Lower lobe of right lung (tissue), 2 donors: Measurements from ENCODE around the gene TTC28. TPM values are rescaled to one million over a fixed set of nuclear protein-coding genes. Genes with fewer than 3 reads are reported as not detected.
A peak's percentile ranks its signal among the peaks of the same experiment; 100 is the strongest.

Experiments
- ATAC-seq, 2 donors: fragments of 200-7000 bp; cut with Tn5 transposase; one replicate each; pipeline ENCODE4 v1.9.1; 2020 to 2022; ENCODE audit warnings: mild to moderate bottlenecking in 2 of 2, moderate library complexity in 2 of 2
- DNase-seq: peaks from one replicate; pipeline ENCODE4 v3.0.0-alpha.2; 2020
- H3K27ac ChIP-seq: fragments of 200-600 bp; one replicate; pipeline ENCODE4 v1.8.0; 2022
- H3K27me3 ChIP-seq: fragments of 200-600 bp; one replicate; pipeline ENCODE4 v1.8.0; 2022; ENCODE audit warnings: low read depth
- H3K36me3 ChIP-seq: fragments of 200-600 bp; one replicate; pipeline ENCODE4 v1.8.0; 2022; ENCODE audit warnings: mild to moderate bottlenecking
- H3K4me1 ChIP-seq: fragments of 200-600 bp; one replicate; pipeline ENCODE4 v1.8.0; 2022
- H3K4me3 ChIP-seq: fragments of 200-600 bp; one replicate; pipeline ENCODE4 v1.8.0; 2022; ENCODE audit warnings: mild to moderate bottlenecking
- H3K9me3 ChIP-seq: fragments of 200-600 bp; one replicate; pipeline ENCODE4 v1.8.0; 2022
- CTCF ChIP-seq: fragments of 200-600 bp; IDR thresholded peaks from one replicate; pipeline ENCODE4 v1.8.0; 2022; ENCODE audit warnings: antibody characterized with exemption, mild to moderate bottlenecking
- intact Hi-C: fragments of 100-400 bp; cut with DNase I; formaldehyde crosslinking; loops from one replicate; pipeline ENCODE4 v1.11.0; 2022
- total RNA-seq: library from RNA; stranded (reverse); fragmentation: NEBNext Ultra II Directional; extraction: Animal tissue kit (Norgen Biotek cat#: 25700); gene quantifications from one replicate; pipeline ENCODE4 v1.2.1, GENCODE V29; 2021
- donor health status: DM: no; HTN: yes; CAD: no; lungs with severe emphysema.

TTC28 gene
- total RNA-seq, 1 donor from 2014 or later: 39.6 TPM

DNA sequence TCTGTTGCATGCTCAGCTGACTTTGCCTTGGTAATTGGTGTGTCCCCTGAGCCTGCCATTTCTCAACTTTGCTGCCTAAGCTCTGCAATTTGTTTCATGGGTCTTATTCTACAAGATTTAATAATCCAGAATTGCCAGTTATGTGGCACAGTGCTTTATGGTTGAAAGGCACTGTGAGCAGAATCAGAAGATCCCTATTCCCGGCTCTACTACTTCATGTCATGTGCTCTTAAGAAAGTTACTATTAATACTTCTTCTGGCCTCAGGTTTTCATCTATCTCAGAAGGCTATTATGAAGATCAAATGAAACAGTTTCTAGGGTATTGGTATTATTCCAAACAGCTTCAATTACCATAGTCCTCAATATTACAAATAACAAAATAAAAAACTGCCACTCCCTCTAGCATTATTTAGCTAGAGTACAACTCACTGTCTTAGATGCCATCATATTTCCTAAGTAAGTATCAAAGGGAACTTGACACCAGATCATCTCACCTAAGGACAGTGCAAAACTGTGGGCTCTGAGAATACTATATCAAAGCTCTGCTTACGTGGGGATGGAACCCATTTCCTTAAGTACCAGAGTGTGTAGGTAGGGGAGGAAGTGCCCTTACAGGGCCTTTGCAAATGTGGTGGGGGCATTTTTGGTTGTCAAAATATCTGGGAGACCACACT lies 560.5 kb downstream of the TTC28 start:
- Histone ChIP-seq H3K4me1 (peaks cover 13% of the 10 kb centered on the region), H3K27ac (no peak overlapping the region), H3K36me3 (no peaks in the 10 kb centered on the region), H3K27me3 (no peaks in the 10 kb centered on the region), H3K4me3 (no peak overlapping the region), H3K9me3 (no peaks in the 10 kb centered on the region)
- DNase-seq (no peak), ATAC-seq (no peak)
- intact Hi-C loops: no loop called here
- TF ChIP-seq CTCF: no peak

- Histone ChIP-seq H3K4me3 (no peak overlapping the region), H3K36me3 (no peaks in the 10 kb centered on the region), H3K27me3 (no peaks in the 10 kb centered on the region), H3K9me3 (no peaks in the 10 kb centered on the region), H3K4me1 (peaks cover 26% of the 10 kb centered on the region), H3K27ac (no peak overlapping the region)
- peak; percentile 37 to 75 for ATAC-seq
- no peak for DNase-seq
- TF ChIP-seq CTCF: no peak
- intact Hi-C loops: no loop called here
Observed at GRCh38 chr22:28116219-28116673, 563.4 kb downstream of the TTC28 start.

DNA sequence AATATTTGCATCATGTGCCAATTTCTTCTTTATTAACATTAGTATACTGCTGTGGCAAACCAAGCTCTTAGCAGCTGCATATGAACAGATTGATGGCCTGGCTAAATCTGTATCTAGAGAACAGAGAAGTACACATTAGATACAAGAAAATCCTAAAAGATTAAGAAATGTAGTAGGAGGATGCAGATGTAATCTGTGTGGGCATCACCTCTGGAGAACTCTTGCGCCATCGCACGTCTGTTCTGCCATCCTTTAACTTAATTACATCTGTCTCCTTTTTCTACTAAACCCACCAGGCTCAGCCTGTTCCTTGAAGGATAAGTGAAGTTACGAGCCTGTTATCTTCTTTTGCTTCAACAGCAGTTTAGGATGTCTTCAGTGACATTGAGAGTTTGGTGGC lies 564.2 kb downstream of the TTC28 start:
- intact Hi-C loops: no loop called here

DNA sequence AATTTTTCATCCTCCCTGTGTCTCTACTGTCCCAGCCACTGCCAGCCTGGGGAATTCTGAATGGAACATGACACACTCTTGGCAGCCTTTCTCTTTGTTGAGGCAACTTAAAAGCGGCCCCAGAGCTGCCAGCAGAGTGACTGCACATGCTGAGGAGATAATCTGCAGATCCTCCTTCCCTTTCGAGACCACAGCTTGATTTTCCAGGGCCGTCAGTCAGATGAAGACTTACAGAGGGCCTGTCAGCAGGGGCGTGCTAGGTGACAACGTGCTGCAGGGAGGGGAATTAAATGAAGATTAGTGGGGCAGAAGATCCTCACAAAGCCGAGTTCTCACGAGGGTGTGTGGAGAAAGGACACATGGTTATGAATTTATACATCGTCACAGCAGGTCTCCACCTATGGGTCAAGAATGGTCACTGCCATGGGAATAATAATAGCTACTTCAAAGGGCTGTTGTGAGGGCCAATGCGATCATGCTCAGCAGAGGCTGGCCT lies 567.0 kb downstream of the TTC28 start:
- no peaks in the 10 kb centered on the region for H3K36me3 ChIP-seq
- no peaks in the 10 kb centered on the region for H3K9me3 ChIP-seq
- H3K27me3 ChIP-seq: no peaks in the 10 kb centered on the region
- peak overlapping the region; percentile 19 for H3K27ac ChIP-seq
- ATAC-seq (peak; percentile 60 to 77), DNase-seq (peak; percentile 52)
- H3K4me3 ChIP-seq: no peak overlapping the region
- intact Hi-C loops: no loop called here
- H3K4me1 ChIP-seq: peaks cover 17% of the 10 kb centered on the region
- TF ChIP-seq CTCF: peak; percentile 39

More for the DNA sequence above, 564.2 kb downstream of the TTC28 start:
- ATAC-seq (no peak), DNase-seq (no peak)
- Histone ChIP-seq H3K4me3 (no peak overlapping the region), H3K27me3 (no peaks in the 10 kb centered on the region), H3K4me1 (peaks cover 18% of the 10 kb centered on the region), H3K36me3 (no peaks in the 10 kb centered on the region), H3K27ac (no peak overlapping the region), H3K9me3 (no peaks in the 10 kb centered on the region)
- no peak for TF ChIP-seq CTCF

DNA sequence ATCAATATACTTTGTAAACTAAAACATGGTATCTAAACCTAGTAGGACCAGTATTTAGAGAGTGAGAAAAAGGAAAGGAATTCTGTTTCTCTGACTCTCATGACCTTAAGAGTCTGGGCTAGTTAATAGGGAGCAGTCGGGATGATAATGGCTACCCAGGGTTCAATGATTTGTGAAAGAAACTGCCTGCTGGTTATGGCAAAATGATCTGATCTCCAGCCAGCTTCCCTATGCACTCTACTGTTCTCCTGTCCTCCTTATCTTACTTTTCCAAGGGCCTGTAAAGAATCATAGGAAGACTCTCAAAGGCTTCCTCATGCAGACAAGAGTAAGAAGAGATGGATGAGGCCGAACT lies 567.5 kb downstream of the TTC28 start:
- ATAC-seq: no peak
- H3K27ac ChIP-seq: no peak overlapping the region
- H3K4me1 ChIP-seq: peaks cover 17% of the 10 kb centered on the region
- no peaks in the 10 kb centered on the region for H3K9me3 ChIP-seq
- no peaks in the 10 kb centered on the region for H3K27me3 ChIP-seq
- TF ChIP-seq CTCF: no peak
- H3K36me3 ChIP-seq: peaks cover 2% of the 10 kb centered on the region
- DNase-seq: no peak
- intact Hi-C loops: no loop called here
- no peak overlapping the region for H3K4me3 ChIP-seq
